ENCODE data around the gene RTL10. TPM values are rescaled to one million over a fixed set of nuclear protein-coding genes. Genes with fewer than 3 reads are reported as not detected.

Gene RTL10
- total and polyA plus RNA-seq, 2 of the 13 experiments (the other 11 are each of a cell fraction or from before 2014, with no cell fraction given): 14.1 to 15.8 TPM

DNA sequence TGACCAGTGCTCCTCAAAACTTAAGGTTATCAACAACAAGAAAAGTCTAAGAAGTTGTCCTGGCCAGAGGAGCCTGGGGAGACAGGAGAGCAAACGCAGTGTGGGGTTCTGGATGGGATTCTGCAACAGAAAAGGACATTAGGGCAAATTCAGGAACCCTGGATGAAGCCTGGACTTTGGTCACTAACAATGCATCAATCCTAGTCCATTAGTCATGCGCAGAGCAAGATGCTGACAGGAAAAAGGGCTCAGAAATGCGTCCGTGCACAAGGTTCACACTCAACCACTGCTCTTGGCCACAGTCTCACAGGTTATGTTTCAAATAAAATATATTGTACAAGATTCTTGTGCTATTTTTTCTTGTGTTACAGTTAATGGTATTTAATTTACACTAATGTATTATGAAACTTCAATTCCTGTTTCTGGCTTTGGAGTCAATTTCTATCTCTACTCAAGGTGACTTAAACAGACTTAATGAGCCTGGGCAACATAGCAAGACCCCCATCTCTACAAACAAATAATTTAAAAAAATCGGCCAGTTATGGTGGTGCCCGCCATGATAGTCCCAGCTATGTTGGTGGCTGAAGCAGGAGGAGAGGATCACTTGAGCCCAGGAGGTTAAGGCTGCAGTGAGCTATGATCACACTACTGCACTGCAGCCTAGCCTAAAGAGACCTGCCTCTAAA lies 13.6 kb downstream of the RTL10 start (continued):
- TF ChIP-seq ZNF878 (CRISPR knock-in tag; IDR thresholded peaks at IDR 0.05): no peak
- no peak for TF ChIP-seq ZNF704 (CRISPR knock-in tag; IDR thresholded peaks at IDR 0.05; ENCODE audit: borderline replicate concordance)
- no peak for TF ChIP-seq ZSCAN31 (CRISPR knock-in tag; IDR thresholded peaks at IDR 0.05; ENCODE audit: low read depth)
- TF ChIP-seq SAP130 (CRISPR knock-in tag; IDR thresholded peaks at IDR 0.05; ENCODE audit: low read depth): peak; percentile 54
- no peak for TF ChIP-seq IRX3 (CRISPR knock-in tag; IDR thresholded peaks at IDR 0.05; ENCODE audit: borderline replicate concordance, low read depth)
- no peak for TF ChIP-seq SMYD3 (CRISPR knock-in tag; IDR thresholded peaks at IDR 0.05)
- no peak for TF ChIP-seq LCORL (IDR thresholded peaks at IDR 0.05)
- TF ChIP-seq LCORL (CRISPR knock-in tag; IDR thresholded peaks at IDR 0.05): peak; percentile 45; the same call in 1 of the 2 replicates
- peak; percentile 93 for TF ChIP-seq ZNF121 (CRISPR knock-in tag; IDR thresholded peaks at IDR 0.05)
- no peak for TF ChIP-seq NFIB (CRISPR knock-in tag; IDR thresholded peaks at IDR 0.05; ENCODE audit: borderline replicate concordance)
- TF ChIP-seq, protein P1, sequence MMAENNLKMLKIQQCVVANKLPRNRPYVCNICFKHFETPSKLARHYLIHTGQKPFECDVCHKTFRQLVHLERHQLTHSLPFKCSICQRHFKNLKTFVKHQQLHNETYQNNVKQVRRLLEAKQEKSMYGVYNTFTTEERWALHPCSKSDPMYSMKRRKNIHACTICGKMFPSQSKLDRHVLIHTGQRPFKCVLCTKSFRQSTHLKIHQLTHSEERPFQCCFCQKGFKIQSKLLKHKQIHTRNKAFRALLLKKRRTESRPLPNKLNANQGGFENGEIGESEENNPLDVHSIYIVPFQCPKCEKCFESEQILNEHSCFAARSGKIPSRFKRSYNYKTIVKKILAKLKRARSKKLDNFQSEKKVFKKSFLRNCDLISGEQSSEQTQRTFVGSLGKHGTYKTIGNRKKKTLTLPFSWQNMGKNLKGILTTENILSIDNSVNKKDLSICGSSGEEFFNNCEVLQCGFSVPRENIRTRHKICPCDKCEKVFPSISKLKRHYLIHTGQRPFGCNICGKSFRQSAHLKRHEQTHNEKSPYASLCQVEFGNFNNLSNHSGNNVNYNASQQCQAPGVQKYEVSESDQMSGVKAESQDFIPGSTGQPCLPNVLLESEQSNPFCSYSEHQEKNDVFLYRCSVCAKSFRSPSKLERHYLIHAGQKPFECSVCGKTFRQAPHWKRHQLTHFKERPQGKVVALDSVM (CRISPR knock-in tag; IDR thresholded peaks at IDR 0.05): no peak
- TF ChIP-seq GATAD2A (CRISPR knock-in tag; IDR thresholded peaks at IDR 0.05): 0 out of 2 replicates have a peak, but pooled peaks have one; percentile 34
- no peak for TF ChIP-seq ZNF703 (CRISPR knock-in tag; IDR thresholded peaks at IDR 0.05; ENCODE audit: borderline replicate concordance)
- no peak for TF ChIP-seq TSC22D2 (CRISPR knock-in tag; IDR thresholded peaks at IDR 0.05; ENCODE audit: borderline replicate concordance)
- TF ChIP-seq ZSCAN22 (CRISPR knock-in tag; IDR thresholded peaks at IDR 0.05): no peak
- TF ChIP-seq SYNCRIP (IDR thresholded peaks at IDR 0.05; ENCODE audit: insufficient read depth, low read depth, low read length): no peak
- TF ChIP-seq ZNF879 (CRISPR knock-in tag; IDR thresholded peaks at IDR 0.05): no peak
- TF ChIP-seq ZNF570 (CRISPR knock-in tag; IDR thresholded peaks at IDR 0.05; ENCODE audit: borderline replicate concordance): no peak
- TF ChIP-seq NFAT5 (CRISPR knock-in tag; IDR thresholded peaks at IDR 0.05): no peak
- TF ChIP-seq GABPA (IDR thresholded peaks at IDR 0.05; ENCODE audit: low read depth, low read length): no peak
- no peak for TF ChIP-seq GABPA (CRISPR knock-in tag; IDR thresholded peaks at IDR 0.05; ENCODE audit: low read depth)
- TF ChIP-seq NR2F2 (IDR thresholded peaks at IDR 0.05; ENCODE audit: borderline replicate concordance, low read depth): no peak

Measured in HepG2 (cell line).